Testis (tissue), 2 donors: ENCODE measurements around the gene NUP42.

Source experiments
- CTCF ChIP-seq, 3 experiments: fragments of 450-650 bp in 2 of 3; fragments of 200-600 bp in 1 of 3; sonication (generic) in 1 of 3; IDR thresholded peaks; one replicate each; pipeline ENCODE4 v1.5.1; 2016 to 2019; ENCODE audit warnings: antibody characterized with exemption in 3 of 3, mild to moderate bottlenecking in 2 of 3, moderate library complexity in 1 of 3
- POLR2A ChIP-seq: fragments of 450-650 bp; IDR thresholded peaks from one replicate; pipeline ENCODE4 v1.6.1; 2017; ENCODE audit warnings: antibody characterized with exemption, mild to moderate bottlenecking, moderate library complexity

- no peak for TF ChIP-seq CTCF (IDR thresholded peaks at IDR 0.05)
- no peak for TF ChIP-seq POLR2A
Observed at GRCh38 chr7:23210506-23210905, 28.7 kb downstream of the NUP42 start.
